Neural crest cell (in vitro differentiated cells): ENCODE measurements around the gene SAMD10. TPM values are rescaled to one million over a fixed set of nuclear protein-coding genes. Genes with fewer than 3 reads are reported as not detected.
A peak's percentile ranks its signal among the peaks of the same experiment; 100 is the strongest.

Source experiments
- DNase-seq: peaks from one replicate; pipeline ENCODE4 v3.0.0; 2021; ENCODE audit warnings: low read depth, mixed read lengths, low spot score
- H3K27ac Mint-ChIP-seq: one replicate; pipeline ENCODE4 v1.8.0; 2021; ENCODE audit warnings: mild to moderate bottlenecking, mixed read lengths; ENCODE audit not compliant: unreplicated experiment
- H3K27me3 Mint-ChIP-seq: 2 replicates; pipeline ENCODE4 v1.8.0; 2021; ENCODE audit warnings: low read depth, mild to moderate bottlenecking, mixed read lengths
- H3K36me3 Mint-ChIP-seq: 2 replicates; pipeline ENCODE4 v1.8.0; 2021; ENCODE audit warnings: low read depth, mild to moderate bottlenecking, mixed read lengths
- H3K4me1 Mint-ChIP-seq: 2 replicates; pipeline ENCODE4 v1.8.0; 2021; ENCODE audit warnings: mixed read lengths
- H3K4me3 Mint-ChIP-seq: one replicate; pipeline ENCODE4 v1.8.0; 2021; ENCODE audit warnings: mild to moderate bottlenecking, mixed read lengths
- H3K9me3 Mint-ChIP-seq: 2 replicates; pipeline ENCODE4 v1.8.0; 2021; ENCODE audit warnings: mixed read lengths
- CTCF ChIP-seq: fragments of 200-600 bp; sonication (generic); conservative IDR thresholded peaks from 2 replicates; pipeline ENCODE4 v1.5.0; 2021; ENCODE audit warnings: antibody characterized with exemption, mild to moderate bottlenecking
- total RNA-seq: library from RNA; stranded (reverse); gene quantifications from 2 replicates; pipeline ENCODE4 v1.2.1, GENCODE V29; 2021

Gene SAMD10
- total RNA-seq, 1 donor from 2014 or later: 8.0 TPM

GRCh38 chr20:63956664-63957003, 22.8 kb downstream of the SAMD10 start:
- no peaks in the 10 kb centered on the region for H3K9me3 Mint-ChIP-seq
- TF ChIP-seq CTCF: no peak
- no peak for DNase-seq
- H3K27me3 Mint-ChIP-seq: no peaks in the 10 kb centered on the region
- no peaks in the 10 kb centered on the region for H3K36me3 Mint-ChIP-seq
- H3K4me3 Mint-ChIP-seq: peak overlapping the region; percentile 93
- peak overlapping the region; percentile 57 for H3K27ac Mint-ChIP-seq
- H3K4me1 Mint-ChIP-seq: peaks cover 17% of the 10 kb centered on the region

- H3K27me3 Mint-ChIP-seq: no peaks in the 10 kb centered on the region
- H3K36me3 Mint-ChIP-seq: no peaks in the 10 kb centered on the region
- peak; percentile 76 for DNase-seq
- H3K9me3 Mint-ChIP-seq: no peaks in the 10 kb centered on the region
- peak within 1 kb of the TSS; percentile 71 for H3K27ac Mint-ChIP-seq
- H3K4me1 Mint-ChIP-seq: peaks cover 17% of the 10 kb centered on the region
- peak within 1 kb of the TSS; percentile 93 for H3K4me3 Mint-ChIP-seq
- TF ChIP-seq CTCF: peak; percentile 9
Observed at GRCh38 chr20:63955827-63956663, 23.4 kb downstream of the SAMD10 start, which contains the start of gene UCKL1. Gene UCKL1, minus strand, starts transcription at chr20:63956416. Its CDS starts 44 bp downstream, at chr20:63956372.

GRCh38 chr20:63955281-63955826, 24.1 kb downstream of the SAMD10 start:
- peak; percentile 47 for TF ChIP-seq CTCF
- Mint-ChIP-seq H3K9me3 (no peaks in the 10 kb centered on the region), H3K4me1 (peaks cover 17% of the 10 kb centered on the region), H3K4me3 (peak overlapping the region; percentile 88), H3K27me3 (no peaks in the 10 kb centered on the region), H3K36me3 (no peaks in the 10 kb centered on the region), H3K27ac (no peak overlapping the region)
- DNase-seq: peak; percentile 36

GRCh38 chr20:63953764-63954429, 25.5 kb downstream of the SAMD10 start:
- no peak for TF ChIP-seq CTCF
- Mint-ChIP-seq H3K9me3 (no peaks in the 10 kb centered on the region), H3K4me1 (peaks cover 29% of the 10 kb centered on the region), H3K27me3 (peaks cover 1% of the 10 kb centered on the region), H3K4me3 (peak overlapping the region; percentile 88), H3K27ac (peak overlapping the region; percentile 59), H3K36me3 (no peaks in the 10 kb centered on the region)
- no peak for DNase-seq

GRCh38 chr20:63952769-63953168, 26.7 kb downstream of the SAMD10 start:
- peaks cover 40% of the 10 kb centered on the region for H3K4me1 Mint-ChIP-seq
- TF ChIP-seq CTCF: no peak
- H3K9me3 Mint-ChIP-seq: no peaks in the 10 kb centered on the region
- H3K27me3 Mint-ChIP-seq: peaks cover 4% of the 10 kb centered on the region
- no peak overlapping the region for H3K27ac Mint-ChIP-seq
- DNase-seq: no peak
- peak overlapping the region; percentile 88 for H3K4me3 Mint-ChIP-seq
- H3K36me3 Mint-ChIP-seq: no peaks in the 10 kb centered on the region
